ENCODE results near the gene BLOC1S2.

Gene BLOC1S2

DNA sequence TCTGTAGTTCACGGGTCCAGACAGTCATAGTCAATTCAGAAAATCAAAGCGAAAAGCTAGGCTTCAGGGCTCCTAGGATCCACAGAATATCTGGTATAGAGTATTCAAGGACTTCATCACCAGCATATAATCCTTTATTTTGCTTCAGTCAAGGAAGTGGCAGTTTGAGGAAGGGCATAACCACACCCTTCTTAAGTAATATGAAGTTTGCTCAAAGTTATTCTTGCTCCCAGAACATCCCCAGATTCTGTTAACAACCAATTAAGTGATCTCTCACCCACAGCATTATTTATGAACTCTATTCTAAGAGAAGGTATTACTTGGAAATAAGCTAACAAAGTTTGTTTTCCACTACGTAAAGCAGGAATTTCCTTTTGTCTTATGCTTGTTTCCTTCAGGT, 32.3 kb downstream of the BLOC1S2 start:
- no peaks in the 10 kb centered on the region for H3K9me3 Mint-ChIP-seq
- H3K4me3 Mint-ChIP-seq, result no peak overlapping the region
- peaks cover 100% of the 10 kb centered on the region for H3K36me3 Mint-ChIP-seq
- DNase-seq (ENCODE audit: low spot score in 2 of 2) (no peak), ATAC-seq (no peak)
- no peak overlapping the region for H3K27ac Mint-ChIP-seq
- peaks cover 6% of the 10 kb centered on the region for H3K4me1 Mint-ChIP-seq

DNA sequence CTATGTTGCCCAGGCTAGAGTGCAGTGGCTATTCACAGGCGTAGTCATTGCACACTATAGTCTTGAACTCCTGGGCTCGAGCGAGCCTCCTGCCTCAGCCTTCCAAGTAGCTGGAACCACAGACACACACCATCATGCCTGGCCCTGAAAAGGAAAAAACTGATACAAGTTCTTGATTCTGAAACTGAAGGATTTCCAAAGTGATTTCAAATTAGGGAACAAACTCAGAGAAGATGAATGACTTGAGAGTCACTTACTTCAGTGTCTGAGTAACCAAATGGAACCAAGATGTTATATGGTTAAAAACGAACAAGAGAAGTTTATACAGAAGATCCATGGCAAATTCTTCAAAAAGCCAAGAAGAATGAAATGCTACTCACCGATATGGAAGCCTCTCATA, 33.4 kb downstream of the BLOC1S2 start:
- DNase-seq (ENCODE audit: low spot score in 2 of 2) (no peak), ATAC-seq (no peak)
- Mint-ChIP-seq H3K36me3 (peaks cover 100% of the 10 kb centered on the region), H3K4me3 (no peak overlapping the region), H3K27ac (no peak overlapping the region), H3K9me3 (no peaks in the 10 kb centered on the region), H3K4me1 (no peaks in the 10 kb centered on the region)

DNA sequence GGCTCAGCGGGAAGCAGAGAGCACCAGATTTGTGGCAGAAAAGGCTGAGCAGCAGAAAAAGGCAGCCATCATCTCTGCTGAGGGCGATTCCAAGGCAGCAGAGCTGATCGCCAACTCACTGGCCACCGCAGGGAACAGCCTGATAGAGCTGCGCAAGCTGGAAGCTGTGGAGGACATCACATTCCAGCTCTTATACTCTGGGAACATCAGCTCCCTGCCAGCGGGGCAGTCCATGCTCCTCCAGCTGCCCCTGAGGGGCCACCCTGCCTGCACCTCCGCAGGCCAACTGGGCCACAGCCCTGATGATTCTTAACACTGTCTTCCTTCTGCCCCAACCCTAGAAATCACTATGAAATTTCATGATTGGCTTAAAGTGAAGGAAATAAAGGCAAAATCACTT, 37.7 kb downstream of the BLOC1S2 start:
- Mint-ChIP-seq H3K27ac (peak overlapping the region; percentile 17), H3K4me3 (no peak overlapping the region), H3K36me3 (peaks cover 98% of the 10 kb centered on the region), H3K9me3 (no peaks in the 10 kb centered on the region), H3K4me1 (no peaks in the 10 kb centered on the region)
- ATAC-seq (no peak), DNase-seq (ENCODE audit: low spot score in 2 of 2) (no peak)

DNA sequence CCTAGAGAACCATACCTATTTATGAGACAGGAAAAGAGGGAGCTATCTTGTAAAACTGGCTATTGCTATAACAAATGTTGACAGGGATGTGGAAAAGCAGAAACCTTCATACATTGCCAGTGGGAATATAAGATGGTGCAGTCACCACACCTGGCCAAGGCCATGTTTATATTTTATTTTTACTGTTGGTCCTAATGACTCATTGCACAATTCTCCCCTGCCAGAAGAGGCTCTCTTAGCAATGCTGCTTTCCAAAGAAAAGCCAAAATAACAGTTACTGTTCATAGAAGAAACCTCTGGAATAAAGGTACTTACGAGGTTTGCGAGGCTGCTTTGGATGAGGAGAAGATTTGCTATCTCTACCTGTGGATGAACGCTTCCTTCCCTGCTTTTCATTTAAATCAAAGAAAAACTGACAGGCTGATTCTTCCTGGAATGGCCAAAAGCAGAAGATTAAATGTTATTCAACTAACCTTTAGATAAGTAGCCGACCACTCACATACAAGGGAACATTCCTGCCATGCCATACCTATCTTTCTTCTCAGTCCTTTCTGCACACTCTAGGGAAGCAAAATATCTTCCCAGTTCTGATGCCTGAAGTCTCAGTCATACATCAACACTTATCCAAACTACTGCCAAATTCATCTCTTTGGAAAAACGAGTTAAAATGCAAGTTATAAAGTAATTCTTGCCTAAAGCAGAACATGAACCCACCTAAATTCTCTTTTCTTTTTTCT, 40.8 kb downstream of the BLOC1S2 start:
- Mint-ChIP-seq H3K4me1 (no peaks in the 10 kb centered on the region), H3K27ac (no peak overlapping the region)

DNA sequence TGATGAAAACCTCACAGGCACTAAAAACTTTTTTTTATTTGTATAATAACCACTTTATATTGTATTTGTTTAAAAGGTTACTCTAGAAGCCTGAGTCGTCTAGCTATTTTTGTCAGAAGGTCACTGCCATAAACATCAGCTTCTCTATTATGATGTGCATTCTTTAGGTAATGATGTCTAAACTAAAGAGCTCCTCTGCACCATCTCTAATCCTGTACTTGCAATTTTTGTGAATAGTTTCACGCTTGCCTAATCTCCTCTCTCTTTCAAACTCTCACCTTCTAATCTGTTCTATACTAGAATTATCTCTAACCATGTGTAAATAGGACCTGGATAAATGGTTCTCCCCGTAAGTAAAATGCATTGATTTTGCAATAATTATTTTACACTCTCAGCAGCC, 46.6 kb downstream of the BLOC1S2 start:
- no peak overlapping the region for H3K27ac Mint-ChIP-seq

More for the DNA sequence above, 40.8 kb downstream of the BLOC1S2 start:
- Mint-ChIP-seq H3K36me3 (peaks cover 98% of the 10 kb centered on the region), H3K9me3 (no peaks in the 10 kb centered on the region), H3K4me3 (no peak overlapping the region)
- DNase-seq (ENCODE audit: low spot score in 2 of 2), result no peak
- ATAC-seq, result no peak

GRCh38 chr10:100238429-100238828, 48.1 kb downstream of the BLOC1S2 start:
- no peak for DNase-seq (ENCODE audit: low spot score in 2 of 2)
- peak; percentile 51 for ATAC-seq
- Mint-ChIP-seq H3K4me1 (no peaks in the 10 kb centered on the region), H3K36me3 (peaks cover 97% of the 10 kb centered on the region), H3K9me3 (no peaks in the 10 kb centered on the region), H3K27ac (no peak overlapping the region), H3K4me3 (no peak overlapping the region)

More for the DNA sequence above, 46.6 kb downstream of the BLOC1S2 start:
- no peak for DNase-seq (ENCODE audit: low spot score in 2 of 2)
- Mint-ChIP-seq H3K4me3 (no peak overlapping the region), H3K9me3 (no peaks in the 10 kb centered on the region), H3K36me3 (peaks cover 100% of the 10 kb centered on the region), H3K4me1 (no peaks in the 10 kb centered on the region)
- ATAC-seq, result no peak

GRCh38 chr10:100232101-100232500, 54.4 kb downstream of the BLOC1S2 start:
- Mint-ChIP-seq H3K27ac (no peak overlapping the region), H3K4me3 (no peak overlapping the region), H3K4me1 (peaks cover 27% of the 10 kb centered on the region), H3K36me3 (peaks cover 77% of the 10 kb centered on the region), H3K9me3 (no peaks in the 10 kb centered on the region)
- no peak for DNase-seq (ENCODE audit: low spot score in 2 of 2)
- ATAC-seq, result no peak

- ATAC-seq (no peak), DNase-seq (ENCODE audit: low spot score in 2 of 2) (no peak)
- H3K27ac Mint-ChIP-seq, result peak overlapping the region; percentile 74
- H3K4me3 Mint-ChIP-seq, result peak overlapping the region; percentile 78
- no peaks in the 10 kb centered on the region for H3K9me3 Mint-ChIP-seq
- H3K36me3 Mint-ChIP-seq, result peaks cover 60% of the 10 kb centered on the region
- peaks cover 34% of the 10 kb centered on the region for H3K4me1 Mint-ChIP-seq
Measured at GRCh38 chr10:100229819-100230422, 56.6 kb downstream of the BLOC1S2 start.

GRCh38 chr10:100223879-100224278, 62.6 kb downstream of the BLOC1S2 start:
- no peak overlapping the region for H3K27ac Mint-ChIP-seq

More at GRCh38 chr10:100223879-100224278, 62.6 kb downstream of the BLOC1S2 start:
- ATAC-seq, result no peak
- Mint-ChIP-seq H3K4me1 (peaks cover 20% of the 10 kb centered on the region), H3K4me3 (no peak overlapping the region), H3K36me3 (peaks cover 68% of the 10 kb centered on the region), H3K9me3 (no peaks in the 10 kb centered on the region)
- DNase-seq (ENCODE audit: low spot score in 2 of 2), result no peak

Measured in stimulated activated effector memory CD8-positive, alpha-beta T cell treated with anti-CD3 and anti-CD28 coated beads, Interleukin-12 subunit alpha, Interleukin-12 subunit beta, amount 100 ng/mL, for 72 hours (primary cell).